Measurements from ENCODE around the gene TANC1.
A peak's percentile ranks its signal among the peaks of the same experiment; 100 is the strongest.

Gene TANC1

GRCh38 chr2:159160412-159160811 is 192.0 kb downstream of the TANC1 start:
- no peak overlapping the region for H3K27ac ChIP-seq (ENCODE audit: insufficient read depth in 1 of 2, low read depth in 1 of 2, low read length in 2 of 2, poor library complexity in 1 of 2, severe bottlenecking in 2 of 2)
- POLR2A ChIA-PET: no interaction called here
- H3K4me1 ChIP-seq (ENCODE audit: control extremely low read depth in 1 of 4, control insufficient read depth in 4 of 4, insufficient read depth in 4 of 4, low read length in 3 of 4): peaks cover 28 to 58% (median 43%) of the 10 kb centered on the region in 4 experiments
- no peak for DNase-seq
- peaks cover 0 to 2% (median under 1%) of the 10 kb centered on the region in 4 experiments for H3K36me3 ChIP-seq (ENCODE audit: control insufficient read depth in 4 of 4, insufficient read depth in 4 of 4, low read length in 3 of 4)
- no peaks in the 10 kb centered on the region for H3K27me3 ChIP-seq (replicated peaks in 2 of 5; ENCODE audit: control insufficient read depth in 4 of 5, insufficient read depth in 5 of 5, low read length in 4 of 5)
- no peak overlapping the region for H3K4me3 ChIP-seq (ENCODE audit: control insufficient read depth in 1 of 7, extremely low read depth in 1 of 7, insufficient read depth in 4 of 7, low read depth in 2 of 7, low read length in 6 of 7)
- 89% methylated on average over 3 of the region's 4 CpGs for WGBS (ENCODE audit: insufficient coverage)
- no peaks in the 10 kb centered on the region for H3K9me3 ChIP-seq (ENCODE audit: control extremely low read depth in 1 of 5, control insufficient read depth in 4 of 5, insufficient read depth in 2 of 5, low read depth in 1 of 5, low read length in 4 of 5)
- CTCF ChIA-PET: interaction anchor here (1.6 to 5.6 kb wide), 2 partner anchors 9 to 96 kb away, joined by 4 to 80 read pairs; no protein-coding TSS in a partner anchor

- no peak overlapping the region for H3K4me3 ChIP-seq (ENCODE audit: control insufficient read depth in 1 of 7, extremely low read depth in 1 of 7, insufficient read depth in 4 of 7, low read depth in 2 of 7, low read length in 6 of 7)
- no peak for DNase-seq
- no peaks in the 10 kb centered on the region for H3K27me3 ChIP-seq (replicated peaks in 2 of 5; ENCODE audit: control insufficient read depth in 4 of 5, insufficient read depth in 5 of 5, low read length in 4 of 5)
- CTCF ChIA-PET: interaction anchor here (1.6 to 5.6 kb wide), 2 partner anchors 10 to 95 kb away, joined by 4 to 80 read pairs; no protein-coding TSS in a partner anchor
- H3K9me3 ChIP-seq (ENCODE audit: control extremely low read depth in 1 of 5, control insufficient read depth in 4 of 5, insufficient read depth in 2 of 5, low read depth in 1 of 5, low read length in 4 of 5): no peaks in the 10 kb centered on the region
- POLR2A ChIA-PET: no interaction called here
- H3K4me1 ChIP-seq (ENCODE audit: control extremely low read depth in 1 of 4, control insufficient read depth in 4 of 4, insufficient read depth in 4 of 4, low read length in 3 of 4): peaks cover 28 to 56% (median 38%) of the 10 kb centered on the region in 4 experiments
- H3K36me3 ChIP-seq (ENCODE audit: control insufficient read depth in 4 of 4, insufficient read depth in 4 of 4, low read length in 3 of 4): peaks cover 0 to 2% (median under 1%) of the 10 kb centered on the region in 4 experiments
- 22% methylated on average over 2 of the region's 3 CpGs for WGBS (ENCODE audit: insufficient coverage)
- no peak overlapping the region for H3K27ac ChIP-seq (ENCODE audit: insufficient read depth in 1 of 2, low read depth in 1 of 2, low read length in 2 of 2, poor library complexity in 1 of 2, severe bottlenecking in 2 of 2)
Observed at GRCh38 chr2:159160954-159161353, 192.5 kb downstream of the TANC1 start.

GRCh38 chr2:159163930-159164329 is 195.5 kb downstream of the TANC1 start:
- Histone ChIP-seq H3K36me3 (ENCODE audit: control insufficient read depth in 4 of 4, insufficient read depth in 4 of 4, low read length in 3 of 4) (peaks cover 0 to 10% (median 2%) of the 10 kb centered on the region in 4 experiments), H3K27me3 (replicated peaks in 2 of 5; ENCODE audit: control insufficient read depth in 4 of 5, insufficient read depth in 5 of 5, low read length in 4 of 5) (no peaks in the 10 kb centered on the region), H3K27ac (ENCODE audit: insufficient read depth in 1 of 2, low read depth in 1 of 2, low read length in 2 of 2, poor library complexity in 1 of 2, severe bottlenecking in 2 of 2) (peak overlapping the region in 1 of 2 experiments; percentile 63), H3K9me3 (ENCODE audit: control extremely low read depth in 1 of 5, control insufficient read depth in 4 of 5, insufficient read depth in 2 of 5, low read depth in 1 of 5, low read length in 4 of 5) (peaks cover 0 to 3% (median 0%) of the 10 kb centered on the region in 5 experiments), H3K4me1 (ENCODE audit: control extremely low read depth in 1 of 4, control insufficient read depth in 4 of 4, insufficient read depth in 4 of 4, low read length in 3 of 4) (peaks cover 18 to 38% (median 26%) of the 10 kb centered on the region in 4 experiments), H3K4me3 (ENCODE audit: control insufficient read depth in 1 of 7, extremely low read depth in 1 of 7, insufficient read depth in 4 of 7, low read depth in 2 of 7, low read length in 6 of 7) (no peak overlapping the region)
- CTCF ChIA-PET: interaction anchor here (0.9 to 5.6 kb wide), 13 partner anchors 11 to 58 kb away, joined by 3 to 80 read pairs (median 4); no protein-coding TSS in a partner anchor
- WGBS (ENCODE audit: insufficient coverage): 0% methylated on average over 3 of the region's 6 CpGs
- POLR2A ChIA-PET: interaction anchor here (0.8 to 1.7 kb wide), 6 partner anchors 9 to 85 kb away, joined by 3 to 6 read pairs (median 3); no protein-coding TSS in a partner anchor
- peak; percentile 25 to 80 (median 58) for DNase-seq

- Histone ChIP-seq H3K4me1 (ENCODE audit: control extremely low read depth in 1 of 4, control insufficient read depth in 4 of 4, insufficient read depth in 4 of 4, low read length in 3 of 4) (peaks cover 18 to 38% (median 26%) of the 10 kb centered on the region in 4 experiments), H3K27ac (ENCODE audit: insufficient read depth in 1 of 2, low read depth in 1 of 2, low read length in 2 of 2, poor library complexity in 1 of 2, severe bottlenecking in 2 of 2) (peak overlapping the region in 1 of 2 experiments; percentile 36), H3K36me3 (ENCODE audit: control insufficient read depth in 4 of 4, insufficient read depth in 4 of 4, low read length in 3 of 4) (peaks cover 0 to 10% (median 2%) of the 10 kb centered on the region in 4 experiments), H3K4me3 (ENCODE audit: control insufficient read depth in 1 of 7, extremely low read depth in 1 of 7, insufficient read depth in 4 of 7, low read depth in 2 of 7, low read length in 6 of 7) (peak overlapping the region in 1 of 7 experiments; percentile 13), H3K27me3 (replicated peaks in 2 of 5; ENCODE audit: control insufficient read depth in 4 of 5, insufficient read depth in 5 of 5, low read length in 4 of 5) (no peaks in the 10 kb centered on the region), H3K9me3 (ENCODE audit: control extremely low read depth in 1 of 5, control insufficient read depth in 4 of 5, insufficient read depth in 2 of 5, low read depth in 1 of 5, low read length in 4 of 5) (peaks cover 0 to 3% (median 0%) of the 10 kb centered on the region in 5 experiments)
- ChIA-PET POLR2A (interaction anchor here (1.1 to 1.7 kb wide), 4 partner anchors 9 to 85 kb away, joined by 3 to 6 read pairs (median 4); no protein-coding TSS in a partner anchor), CTCF (interaction anchor here (0.6 to 5.6 kb wide), 14 partner anchors 10 to 175 kb away, joined by 3 to 80 read pairs (median 5); no protein-coding TSS in a partner anchor)
- no CpG with 5 or more reads among the region's 3 CpGs for WGBS (ENCODE audit: insufficient coverage)
- peak; percentile 57 to 83 (median 74) for DNase-seq
Observed at GRCh38 chr2:159164457-159164911, 196.0 kb downstream of the TANC1 start.

- Histone ChIP-seq H3K36me3 (ENCODE audit: control insufficient read depth in 4 of 4, insufficient read depth in 4 of 4, low read length in 3 of 4) (peaks cover 0 to 10% (median 2%) of the 10 kb centered on the region in 4 experiments), H3K27me3 (replicated peaks in 2 of 5; ENCODE audit: control insufficient read depth in 4 of 5, insufficient read depth in 5 of 5, low read length in 4 of 5) (no peaks in the 10 kb centered on the region), H3K27ac (ENCODE audit: insufficient read depth in 1 of 2, low read depth in 1 of 2, low read length in 2 of 2, poor library complexity in 1 of 2, severe bottlenecking in 2 of 2) (no peak overlapping the region), H3K4me3 (ENCODE audit: control insufficient read depth in 1 of 7, extremely low read depth in 1 of 7, insufficient read depth in 4 of 7, low read depth in 2 of 7, low read length in 6 of 7) (no peak overlapping the region), H3K9me3 (ENCODE audit: control extremely low read depth in 1 of 5, control insufficient read depth in 4 of 5, insufficient read depth in 2 of 5, low read depth in 1 of 5, low read length in 4 of 5) (peaks cover 0 to 3% (median 0%) of the 10 kb centered on the region in 5 experiments), H3K4me1 (ENCODE audit: control extremely low read depth in 1 of 4, control insufficient read depth in 4 of 4, insufficient read depth in 4 of 4, low read length in 3 of 4) (peaks cover 18 to 38% (median 26%) of the 10 kb centered on the region in 4 experiments)
- ChIA-PET POLR2A (interaction anchor here (1.7 kb wide), 1 partner anchor 18 kb away, joined by 6 read pairs; no protein-coding TSS in a partner anchor), CTCF (interaction anchor here (0.6 to 5.6 kb wide), 10 partner anchors 10 to 808 kb away, joined by 4 to 80 read pairs (median 5); no protein-coding TSS in a partner anchor)
- DNase-seq: no peak
- 94% methylated on average over 3 of the region's 4 CpGs for WGBS (ENCODE audit: insufficient coverage)
Observed at GRCh38 chr2:159165048-159165447, 196.6 kb downstream of the TANC1 start.

GRCh38 chr2:159168707-159169106 is 200.3 kb downstream of the TANC1 start:
- H3K4me1 ChIP-seq (ENCODE audit: control extremely low read depth in 1 of 4, control insufficient read depth in 4 of 4, insufficient read depth in 4 of 4, low read length in 3 of 4): peaks cover 9 to 21% (median 14%) of the 10 kb centered on the region in 4 experiments
- POLR2A ChIA-PET: no interaction called here
- no peaks in the 10 kb centered on the region for H3K27me3 ChIP-seq (replicated peaks in 2 of 5; ENCODE audit: control insufficient read depth in 4 of 5, insufficient read depth in 5 of 5, low read length in 4 of 5)
- no peak overlapping the region for H3K27ac ChIP-seq (ENCODE audit: insufficient read depth in 1 of 2, low read depth in 1 of 2, low read length in 2 of 2, poor library complexity in 1 of 2, severe bottlenecking in 2 of 2)
- peaks cover 0 to 3% (median 0%) of the 10 kb centered on the region in 5 experiments for H3K9me3 ChIP-seq (ENCODE audit: control extremely low read depth in 1 of 5, control insufficient read depth in 4 of 5, insufficient read depth in 2 of 5, low read depth in 1 of 5, low read length in 4 of 5)
- DNase-seq: no peak
- WGBS (ENCODE audit: insufficient coverage): no CpG with 5 or more reads among the region's 1 CpG
- no peak overlapping the region for H3K4me3 ChIP-seq (ENCODE audit: control insufficient read depth in 1 of 7, extremely low read depth in 1 of 7, insufficient read depth in 4 of 7, low read depth in 2 of 7, low read length in 6 of 7)
- CTCF ChIA-PET: interaction anchor here (0.7 to 2.6 kb wide), 11 partner anchors 12 to 134 kb away, joined by 3 to 11 read pairs (median 5); no protein-coding TSS in a partner anchor
- peaks cover 0 to 16% (median 4%) of the 10 kb centered on the region in 4 experiments for H3K36me3 ChIP-seq (ENCODE audit: control insufficient read depth in 4 of 4, insufficient read depth in 4 of 4, low read length in 3 of 4)

- H3K27ac ChIP-seq (ENCODE audit: insufficient read depth in 1 of 2, low read depth in 1 of 2, low read length in 2 of 2, poor library complexity in 1 of 2, severe bottlenecking in 2 of 2): no peak overlapping the region
- WGBS (ENCODE audit: insufficient coverage): 98% methylated on average over 6 of the region's 6 CpGs
- H3K36me3 ChIP-seq (ENCODE audit: control insufficient read depth in 4 of 4, insufficient read depth in 4 of 4, low read length in 3 of 4): peaks cover 0 to 16% (median 4%) of the 10 kb centered on the region in 4 experiments
- POLR2A ChIA-PET: no interaction called here
- H3K27me3 ChIP-seq (replicated peaks in 2 of 5; ENCODE audit: control insufficient read depth in 4 of 5, insufficient read depth in 5 of 5, low read length in 4 of 5): no peaks in the 10 kb centered on the region
- H3K9me3 ChIP-seq (ENCODE audit: control extremely low read depth in 1 of 5, control insufficient read depth in 4 of 5, insufficient read depth in 2 of 5, low read depth in 1 of 5, low read length in 4 of 5): peaks cover 0 to 3% (median 0%) of the 10 kb centered on the region in 5 experiments
- peaks cover 8 to 17% (median 11%) of the 10 kb centered on the region in 4 experiments for H3K4me1 ChIP-seq (ENCODE audit: control extremely low read depth in 1 of 4, control insufficient read depth in 4 of 4, insufficient read depth in 4 of 4, low read length in 3 of 4)
- H3K4me3 ChIP-seq (ENCODE audit: control insufficient read depth in 1 of 7, extremely low read depth in 1 of 7, insufficient read depth in 4 of 7, low read depth in 2 of 7, low read length in 6 of 7): no peak overlapping the region
- CTCF ChIA-PET: interaction anchor here (0.7 to 2.6 kb wide), 12 partner anchors 12 to 266 kb away, joined by 3 to 11 read pairs (median 5); no protein-coding TSS in a partner anchor
- DNase-seq: no peak
Observed at GRCh38 chr2:159169187-159169586, 200.7 kb downstream of the TANC1 start.

All from common myeloid progenitor, CD34-positive (primary cell).